Measurements from ENCODE around the gene OR7A5.
"Not testable (repeated sequence)": the region's sequence is repeated elsewhere in the genome, so short reads cannot be mapped to it uniquely, and the experiment has no call there.

Gene OR7A5

GRCh38 chr19:14835011-14835410, at the start of gene OR7A5, which contains the start of gene OR7C1:
OR7A5 (minus strand) TSS chr19:14835185; CDS start chr19:14828241, 6,944 bp downstream.
OR7C1 (minus strand) TSS chr19:14835185; CDS start chr19:14800136, 35,049 bp downstream.
- no peak for DNase-seq (ENCODE audit: low read depth)

GRCh38 chr19:14871619-14872230, 36.7 kb upstream of the OR7A5 start:
- no peak for DNase-seq (ENCODE audit: low read depth)

GRCh38 chr19:14868497-14868896, 33.5 kb upstream of the OR7A5 start:
- no peak for DNase-seq (ENCODE audit: low read depth)

DNA sequence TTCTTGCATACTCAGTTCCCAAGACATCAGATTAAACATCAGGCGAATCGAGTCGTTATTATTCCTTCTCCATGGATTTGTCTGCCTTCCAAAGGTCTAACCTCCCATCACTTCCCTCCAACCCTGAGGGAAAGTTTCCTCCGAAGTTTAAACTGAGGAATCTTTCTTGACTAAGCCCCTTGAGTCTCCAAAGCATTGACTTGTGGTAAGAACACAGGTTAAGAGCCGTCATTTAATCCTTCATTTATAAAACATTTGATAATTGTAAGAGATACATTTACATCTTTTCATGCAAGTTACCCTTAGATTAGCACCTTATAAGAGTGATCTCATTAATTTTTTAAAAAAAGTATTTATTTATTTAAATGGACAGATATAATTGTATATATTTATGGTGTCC, 13.8 kb upstream of the OR7A5 start, which contains the start of gene OR7A10:
Gene OR7A10, minus strand, starts transcription at position 101 of the 400 bp plus-strand sequence. CDS start 7,045 bp downstream, outside the sequence.
- no peak for DNase-seq (ENCODE audit: low read depth)

DNA sequence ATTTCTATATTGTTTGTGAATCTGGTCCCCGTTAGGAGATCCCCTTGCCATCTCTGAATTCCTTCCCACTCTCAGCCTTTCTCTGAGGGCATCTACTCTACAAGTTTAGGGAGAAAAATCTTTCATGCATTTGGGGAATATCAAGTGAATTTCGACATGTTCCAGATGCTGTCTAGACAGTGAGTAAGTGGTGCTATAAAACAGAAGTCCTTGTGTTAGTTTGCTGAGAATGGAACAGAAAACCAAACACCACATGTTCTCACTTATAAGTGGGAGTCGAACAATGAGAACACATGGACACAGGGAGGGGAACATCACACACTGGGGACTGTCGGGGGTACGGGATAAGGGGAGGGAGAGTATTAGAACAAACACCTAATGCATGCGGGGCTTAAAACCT, 8.6 kb upstream of the OR7A5 start:
- no peak for DNase-seq (ENCODE audit: low read depth)

- no peak for DNase-seq (ENCODE audit: low read depth)
These were observed 8.2 kb upstream of the OR7A5 start for GRCh38 chr19:14843169-14843568.

- DNase-seq (ENCODE audit: low read depth), result no peak
These were observed 5.2 kb upstream of the OR7A5 start for GRCh38 chr19:14840206-14840605.

DNA sequence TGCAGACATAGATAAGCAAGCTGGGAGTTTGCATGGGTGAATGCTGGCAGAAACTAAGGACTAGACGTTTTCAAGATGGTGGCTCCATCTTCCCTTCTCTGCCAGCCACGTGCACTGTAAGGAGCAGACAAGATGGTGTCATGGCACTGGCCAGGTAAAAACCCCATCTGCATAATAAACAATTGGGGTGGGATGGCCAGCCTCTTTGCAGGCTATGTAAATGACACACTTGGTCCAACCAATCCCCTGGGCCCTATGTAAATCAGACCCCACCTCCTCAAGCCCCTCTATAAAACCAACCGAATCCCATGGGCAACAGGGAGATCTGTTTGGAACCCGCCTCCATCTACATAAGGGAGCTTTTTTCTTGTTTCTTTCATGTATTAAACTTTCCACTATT, 2.4 kb upstream of the OR7A5 start:
- no peak for DNase-seq (ENCODE audit: low read depth)

- DNase-seq (ENCODE audit: low read depth), result no peak
These were observed 4.3 kb downstream of the OR7A5 start for GRCh38 chr19:14830702-14831101.

DNA sequence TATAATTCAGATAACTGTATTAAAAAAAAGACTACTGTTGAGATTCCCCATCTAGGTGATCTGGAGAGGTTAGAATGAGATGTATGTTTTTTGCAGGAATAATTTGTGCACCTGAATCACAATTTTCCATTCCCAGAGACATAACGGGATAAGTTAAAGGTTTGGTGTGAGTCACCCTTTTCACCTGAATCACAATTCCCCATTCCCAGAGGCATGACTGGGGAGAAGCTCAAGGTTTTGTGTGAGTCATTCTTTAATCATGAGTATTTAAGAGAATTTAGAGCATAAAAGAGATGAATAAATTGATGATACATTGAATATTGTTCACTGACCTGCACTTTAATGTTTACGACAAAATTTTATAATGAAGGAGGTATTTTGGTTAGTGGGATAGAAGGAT, 9.0 kb downstream of the OR7A5 start:
- DNase-seq (ENCODE audit: low read depth), result no peak

GRCh38 chr19:14821937-14822336, 13.0 kb downstream of the OR7A5 start:
- no peak for DNase-seq (ENCODE audit: low read depth)

DNA sequence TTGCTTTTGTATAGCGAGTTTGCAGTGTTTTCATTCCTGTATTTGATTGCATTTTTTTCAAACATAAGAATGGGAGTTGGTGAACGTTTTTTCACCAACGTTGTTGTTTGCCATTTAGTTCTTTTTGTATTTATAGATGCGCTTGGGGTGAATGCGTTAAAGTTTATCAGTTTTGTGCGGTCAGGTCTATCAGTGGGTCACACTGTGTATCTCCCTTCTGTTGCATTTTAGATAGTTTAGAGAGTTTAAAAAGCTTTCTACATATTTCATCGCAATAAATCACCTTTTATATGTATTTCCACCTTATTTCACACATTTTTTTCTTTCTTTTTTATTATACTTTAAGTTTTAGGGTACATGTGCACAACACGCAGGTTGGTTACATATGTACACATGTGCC, 16.4 kb downstream of the OR7A5 start:
- no peak for DNase-seq (ENCODE audit: low read depth)

DNA sequence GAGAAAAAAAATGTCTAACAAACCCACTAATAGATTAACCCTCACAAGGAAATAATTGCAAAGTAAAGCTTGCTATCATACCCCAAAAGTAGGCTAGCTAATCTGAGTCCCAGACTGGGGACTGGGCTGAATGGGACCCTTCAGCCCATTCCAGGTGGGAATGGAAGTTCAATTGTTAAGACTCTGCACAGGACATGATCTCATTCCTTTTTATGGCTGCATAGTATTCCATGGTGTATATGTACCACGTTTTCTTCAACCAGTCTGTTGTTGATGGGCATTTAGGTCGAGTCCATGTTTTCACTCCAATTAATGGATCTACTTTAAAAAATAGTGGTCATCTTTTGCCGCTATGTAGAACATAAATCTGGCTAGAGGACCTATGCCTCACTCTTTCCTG, 17.9 kb downstream of the OR7A5 start:
- no peak for DNase-seq (ENCODE audit: low read depth)

- no peak for DNase-seq (ENCODE audit: low read depth)
These were observed 19.9 kb downstream of the OR7A5 start for GRCh38 chr19:14814982-14815652.

GRCh38 chr19:14809272-14810057, 25.5 kb downstream of the OR7A5 start:
- no peak for DNase-seq (ENCODE audit: low read depth)

DNA sequence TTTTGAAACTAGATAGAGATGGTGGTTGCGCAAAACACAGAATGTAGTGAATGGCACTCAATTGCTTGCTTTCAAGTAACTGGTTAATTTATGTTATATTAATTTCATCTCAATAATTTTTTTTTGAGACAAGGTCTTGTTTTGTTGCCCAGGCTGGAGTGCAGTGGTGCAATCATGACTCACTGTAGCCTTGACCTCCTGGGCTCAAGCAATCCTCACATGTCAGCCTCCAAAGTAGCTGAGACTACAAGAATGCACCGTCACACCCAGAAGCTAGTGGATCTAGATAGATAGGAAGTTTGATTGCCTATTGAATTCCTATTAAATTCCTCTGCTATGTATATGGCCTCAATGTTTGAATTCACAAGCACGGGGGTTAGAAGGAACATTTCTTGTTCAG, 30.2 kb downstream of the OR7A5 start:
- DNase-seq (ENCODE audit: low read depth), result no peak

GRCh38 chr19:14798760-14799159, 36.2 kb downstream of the OR7A5 start:
- no peak for DNase-seq (ENCODE audit: low read depth)

DNA sequence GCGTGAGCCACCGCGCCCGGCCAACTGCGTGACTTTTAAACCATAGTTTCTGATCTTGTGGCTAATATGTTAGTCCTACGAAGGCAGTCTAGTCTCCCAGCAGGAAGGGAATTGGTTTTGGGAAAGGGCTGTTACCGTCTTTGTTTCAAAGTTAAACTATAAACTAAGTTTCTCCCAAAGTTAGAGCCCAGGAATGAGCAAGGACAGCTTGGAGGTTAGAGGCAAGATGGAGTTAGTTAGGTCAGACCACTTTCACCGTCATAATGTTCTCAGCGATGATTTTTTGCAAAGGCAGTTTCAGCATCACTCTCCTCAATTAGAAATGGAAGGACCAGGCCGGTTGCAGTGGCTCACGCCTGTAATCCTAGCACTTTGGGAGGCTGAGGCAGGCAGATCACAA, 39.0 kb downstream of the OR7A5 start:
- DNase-seq (ENCODE audit: low read depth), result no peak

- DNase-seq (ENCODE audit: low read depth), result no peak
These were observed 39.8 kb downstream of the OR7A5 start for GRCh38 chr19:14795078-14795721.

DNA sequence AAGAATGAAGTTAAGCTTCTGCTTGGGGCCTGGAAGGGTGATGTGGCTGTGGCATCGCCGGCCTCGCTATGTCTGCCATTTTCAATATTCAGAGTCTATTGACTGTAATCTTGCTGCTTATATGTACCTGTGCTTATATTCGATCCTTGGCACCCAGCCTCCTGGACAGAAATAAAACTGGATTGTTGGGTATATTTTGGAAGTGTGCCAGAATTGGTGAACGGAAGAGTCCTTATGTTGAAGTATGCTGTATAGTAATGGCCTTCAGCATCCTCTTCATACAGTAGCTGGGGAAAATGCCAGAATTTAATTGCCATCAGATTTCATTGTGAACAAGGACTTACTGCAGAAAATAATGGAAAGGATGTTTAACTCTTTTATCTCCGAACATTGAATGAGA, 42.7 kb downstream of the OR7A5 start:
- not testable (repeated sequence) for DNase-seq (ENCODE audit: low read depth)

- no peak for DNase-seq (ENCODE audit: low read depth)
These were observed 48.5 kb downstream of the OR7A5 start for GRCh38 chr19:14786421-14786851.

GRCh38 chr19:14785102-14785793, 49.7 kb downstream of the OR7A5 start:
- DNase-seq (ENCODE audit: low read depth), result not testable (repeated sequence)

All from stimulated activated CD8-positive, alpha-beta memory T cell treated with anti-CD3 and anti-CD28 coated beads, Interleukin-15, amount 100 ng/mL, for 1 hour (primary cell).